ENCODE data around the gene SMC3.

DNA sequence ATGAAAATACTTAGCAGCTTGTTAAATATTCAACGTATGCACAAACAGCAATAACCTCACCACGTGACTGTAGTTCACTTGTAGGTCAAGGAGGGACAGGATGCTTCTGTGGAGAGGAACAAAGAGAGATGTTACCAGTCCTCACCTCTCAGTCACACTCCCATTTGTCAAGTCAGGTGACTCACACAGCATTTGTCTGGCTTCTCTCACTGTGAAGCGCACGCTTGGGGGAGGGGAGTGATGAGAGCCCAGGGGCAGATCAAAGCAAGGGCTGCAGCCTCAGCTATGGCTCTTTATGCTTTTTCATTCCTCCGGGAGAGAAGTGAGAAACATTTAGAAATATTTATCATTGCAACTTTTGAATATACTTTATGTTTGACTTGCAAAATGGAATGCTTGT is 73.8 kb downstream of the SMC3 start:
- TF ChIP-seq ZFP3 (CRISPR knock-in tag; IDR thresholded peaks at IDR 0.05) = no peak
- TF ChIP-seq RARB (CRISPR knock-in tag; IDR thresholded peaks at IDR 0.05) = 0 out of 2 replicates have a peak, but pooled peaks have one; percentile 70
